ENCODE results near the gene CHD6. TPM values are rescaled to one million over a fixed set of nuclear protein-coding genes. Genes with fewer than 3 reads are reported as not detected.
A peak's percentile ranks its signal among the peaks of the same experiment; 100 is the strongest.

Gene CHD6
- total RNA-seq, 1 experiment from 2014 or later = 46.7 TPM

GRCh38 chr20:41413169-41413568 is 205.0 kb downstream of the CHD6 start:
- ChIA-PET CTCF (no interaction called here), POLR2A (ENCODE audit: low non-redundant PET) (no interaction called here)
- TF ChIP-seq EZH2 (IDR thresholded peaks at IDR 0.05; ENCODE audit: borderline replicate concordance, low read depth, low read length, poor library complexity, severe bottlenecking) (no peak), CTCF (conservative IDR thresholded peaks at IDR 0.05; ENCODE audit: low read depth, low read length) (no peak)
- BruUV-seq (replicated peaks) = no TSS peak
- Histone ChIP-seq H3K36me3 (ENCODE audit: insufficient read depth, low read length, poor library complexity, severe bottlenecking) (peaks cover 61% of the 10 kb centered on the region), H3K4me3 (ENCODE audit: low read depth, low read length, poor library complexity, severe bottlenecking) (no peak overlapping the region), H3K9me3 (ENCODE audit: low read depth, low read length, poor library complexity, severe bottlenecking) (no peaks in the 10 kb centered on the region), H3K27me3 (replicated peaks; ENCODE audit: insufficient read depth, low read depth, low read length, poor library complexity) (no peaks in the 10 kb centered on the region), H3K4me1 (ENCODE audit: insufficient read depth, low read length, poor library complexity, severe bottlenecking) (no peaks in the 10 kb centered on the region), H3K27ac (ENCODE audit: low read depth, low read length, poor library complexity, severe bottlenecking) (no peak overlapping the region)
- no peak for DNase-seq (ENCODE audit: low spot score)
- intact Hi-C loops (cut with micrococcal nuclease; ENCODE audit: unreplicated experiment) = no loop called here

- Histone ChIP-seq H3K4me1 (ENCODE audit: insufficient read depth, low read length, poor library complexity, severe bottlenecking) (no peaks in the 10 kb centered on the region), H3K27ac (ENCODE audit: low read depth, low read length, poor library complexity, severe bottlenecking) (no peak overlapping the region), H3K27me3 (replicated peaks; ENCODE audit: insufficient read depth, low read depth, low read length, poor library complexity) (no peaks in the 10 kb centered on the region), H3K36me3 (ENCODE audit: insufficient read depth, low read length, poor library complexity, severe bottlenecking) (peaks cover 66% of the 10 kb centered on the region), H3K4me3 (ENCODE audit: low read depth, low read length, poor library complexity, severe bottlenecking) (no peak overlapping the region), H3K9me3 (ENCODE audit: low read depth, low read length, poor library complexity, severe bottlenecking) (no peaks in the 10 kb centered on the region)
- BruUV-seq (replicated peaks) = no TSS peak
- CTCF ChIA-PET = no interaction called here
- TF ChIP-seq EZH2 (IDR thresholded peaks at IDR 0.05; ENCODE audit: borderline replicate concordance, low read depth, low read length, poor library complexity, severe bottlenecking) (no peak), CTCF (conservative IDR thresholded peaks at IDR 0.05; ENCODE audit: low read depth, low read length) (no peak)
- POLR2A ChIA-PET (ENCODE audit: low non-redundant PET) = no interaction called here
- intact Hi-C loops (cut with micrococcal nuclease; ENCODE audit: unreplicated experiment) = no loop called here
- no peak for DNase-seq (ENCODE audit: low spot score)
Measured at GRCh38 chr20:41412324-41413120, 205.7 kb downstream of the CHD6 start.

GRCh38 chr20:41411391-41411847 is 206.8 kb downstream of the CHD6 start:
- H3K9me3 ChIP-seq (ENCODE audit: low read depth, low read length, poor library complexity, severe bottlenecking) = no peaks in the 10 kb centered on the region
- no peak overlapping the region for H3K4me3 ChIP-seq (ENCODE audit: low read depth, low read length, poor library complexity, severe bottlenecking)
- no peaks in the 10 kb centered on the region for H3K4me1 ChIP-seq (ENCODE audit: insufficient read depth, low read length, poor library complexity, severe bottlenecking)
- no TSS peak for BruUV-seq (replicated peaks)
- no peaks in the 10 kb centered on the region for H3K27me3 ChIP-seq (replicated peaks; ENCODE audit: insufficient read depth, low read depth, low read length, poor library complexity)
- DNase-seq (ENCODE audit: low spot score) = peak; percentile 26
- CTCF ChIA-PET = interaction anchor here (0.6 kb wide), 1 partner anchor 264 kb away, joined by 3 read pairs; no protein-coding TSS in a partner anchor
- peaks cover 64% of the 10 kb centered on the region for H3K36me3 ChIP-seq (ENCODE audit: insufficient read depth, low read length, poor library complexity, severe bottlenecking)
- intact Hi-C loops (cut with micrococcal nuclease; ENCODE audit: unreplicated experiment) = no loop called here
- TF ChIP-seq CTCF (conservative IDR thresholded peaks at IDR 0.05; ENCODE audit: low read depth, low read length) (peak; percentile 56), EZH2 (IDR thresholded peaks at IDR 0.05; ENCODE audit: borderline replicate concordance, low read depth, low read length, poor library complexity, severe bottlenecking) (no peak)
- POLR2A ChIA-PET (ENCODE audit: low non-redundant PET) = no interaction called here
- no peak overlapping the region for H3K27ac ChIP-seq (ENCODE audit: low read depth, low read length, poor library complexity, severe bottlenecking)

Measured in A673 (cell line).